Left cardiac atrium (tissue), 4 donors: Measurements from ENCODE around the gene XXYLT1. TPM values are rescaled to one million over a fixed set of nuclear protein-coding genes. Genes with fewer than 3 reads are reported as not detected.
"Not testable (repeated sequence)": the region's sequence is repeated elsewhere in the genome, so short reads cannot be mapped to it uniquely, and the experiment has no call there.

Experiments
- ATAC-seq, 2 donors: fragments of 200-7000 bp; cut with Tn5 transposase; one replicate each; pipeline ENCODE4 v1.9.1; 2020; ENCODE audit warnings: mild to moderate bottlenecking in 2 of 2, moderate library complexity in 2 of 2
- DNase-seq: peaks from one replicate; pipeline ENCODE4 v3.0.0-alpha.2; 2020
- intact Hi-C, 2 donors: fragments of 100-400 bp; cut with DNase I; formaldehyde crosslinking; loops; one replicate each; pipeline versions ENCODE4 v1.14.1 to v1.15.1; 2022 to 2023
- long read RNA-seq: library from polyadenylated mRNA; unstranded; transcript quantifications from one replicate; pipeline ENCODE4 v2.0.0, GENCODE V29; 2021
- total RNA-seq, 2 donors: library from RNA; stranded (reverse); fragmentation: NEBNext Ultra II Directional; extraction: Animal tissue kit (Norgen Biotek cat#: 25700); gene quantifications; one replicate each; pipeline ENCODE4 v1.2.1, GENCODE V29; 2021
- donor health status: DM: no; HTN: yes; CAD: no.
- donor health status: DM: no; HTN: yes; CAD: no; lungs with severe emphysema.
- donor health status: DM: yes; HTN: yes; CAD: no.
- donor health status: Dilated cardiomyopathy.

Gene XXYLT1, protein sequence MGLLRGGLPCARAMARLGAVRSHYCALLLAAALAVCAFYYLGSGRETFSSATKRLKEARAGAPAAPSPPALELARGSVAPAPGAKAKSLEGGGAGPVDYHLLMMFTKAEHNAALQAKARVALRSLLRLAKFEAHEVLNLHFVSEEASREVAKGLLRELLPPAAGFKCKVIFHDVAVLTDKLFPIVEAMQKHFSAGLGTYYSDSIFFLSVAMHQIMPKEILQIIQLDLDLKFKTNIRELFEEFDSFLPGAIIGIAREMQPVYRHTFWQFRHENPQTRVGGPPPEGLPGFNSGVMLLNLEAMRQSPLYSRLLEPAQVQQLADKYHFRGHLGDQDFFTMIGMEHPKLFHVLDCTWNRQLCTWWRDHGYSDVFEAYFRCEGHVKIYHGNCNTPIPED
- total RNA-seq, result 1 to 10 TPM; 4.2 to 8.8 TPM
- long read RNA-seq, transcript XXYLT1-201 (4 exons, 2,727 nt), result major isoform, 7 of 7 reads
- long read RNA-seq, partial matches to known transcripts, result 0 of 7 reads
- long read RNA-seq, other reads (novel, unspliced or antisense), result 0 of 7 reads

- intact Hi-C loops, result loop anchor here in 1 of 2 donors (10.0 kb wide), 1 partner anchor 254 kb away; no protein-coding TSS in a partner anchor
- ATAC-seq (peak; percentile 96 to 98), DNase-seq (peak; percentile 94)
Measured at GRCh38 chr3:195270817-195271409, at the start of gene XXYLT1. Gene XXYLT1 (minus strand): TSS chr3:195271159. CDS start chr3:195271058, 101 bp downstream.

GRCh38 chr3:195319060-195319459 lies 48.1 kb upstream of the XXYLT1 start:
- ATAC-seq, result no peak
- intact Hi-C loops, result no loop called here
- DNase-seq, result no peak

GRCh38 chr3:195312714-195313113 lies 41.8 kb upstream of the XXYLT1 start:
- no peak for ATAC-seq

GRCh38 chr3:195307711-195308110 lies 36.8 kb upstream of the XXYLT1 start:
- intact Hi-C loops, result no loop called here
- ATAC-seq, result no peak
- no peak for DNase-seq

More at GRCh38 chr3:195312714-195313113, 41.8 kb upstream of the XXYLT1 start:
- DNase-seq, result no peak
- intact Hi-C loops, result no loop called here

- no peak for DNase-seq
- intact Hi-C loops, result no loop called here
Measured at GRCh38 chr3:195306369-195306768, 35.4 kb upstream of the XXYLT1 start.

DNA sequence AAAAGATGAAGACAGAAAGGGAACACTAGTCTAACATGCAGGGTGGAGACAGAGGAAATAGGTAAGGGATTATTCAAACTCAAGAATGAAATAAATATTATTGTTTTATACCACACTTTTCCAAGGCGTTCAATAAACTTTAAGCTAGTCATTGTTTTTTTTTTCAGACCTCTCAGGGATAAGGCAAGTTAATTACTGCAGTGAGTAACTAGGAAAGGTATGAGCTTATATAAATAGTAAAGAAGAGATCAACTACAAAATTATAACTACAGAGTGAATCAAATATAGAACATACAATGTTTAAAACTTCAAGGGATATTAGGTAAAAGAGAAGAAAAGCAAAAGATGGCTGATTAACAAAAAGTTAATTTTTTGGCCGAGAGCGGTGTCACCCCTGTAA lies 31.5 kb upstream of the XXYLT1 start:
- ATAC-seq (no peak), DNase-seq (no peak)
- intact Hi-C loops, result no loop called here

More at GRCh38 chr3:195306369-195306768, 35.4 kb upstream of the XXYLT1 start:
- no peak for ATAC-seq

DNA sequence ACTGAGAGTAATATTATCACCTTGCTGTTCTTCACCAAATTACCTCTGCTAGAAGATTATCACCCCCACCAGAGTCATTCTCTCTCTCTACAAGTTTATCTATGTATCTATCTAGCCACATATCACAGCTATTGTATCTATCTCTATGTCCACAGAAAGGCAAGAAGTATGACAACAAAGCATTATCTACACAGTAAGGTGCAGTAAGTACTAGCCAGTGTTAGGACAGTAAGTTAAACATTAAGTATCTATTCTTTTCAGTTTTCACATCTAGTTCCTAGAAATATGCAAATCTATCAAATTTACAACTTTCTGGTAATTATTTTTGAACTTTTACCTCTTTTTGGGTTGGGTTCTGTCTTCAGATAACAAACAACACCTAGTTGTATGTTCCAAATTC lies 26.5 kb upstream of the XXYLT1 start:
- ATAC-seq, result no peak
- DNase-seq, result no peak
- intact Hi-C loops, result no loop called here

DNA sequence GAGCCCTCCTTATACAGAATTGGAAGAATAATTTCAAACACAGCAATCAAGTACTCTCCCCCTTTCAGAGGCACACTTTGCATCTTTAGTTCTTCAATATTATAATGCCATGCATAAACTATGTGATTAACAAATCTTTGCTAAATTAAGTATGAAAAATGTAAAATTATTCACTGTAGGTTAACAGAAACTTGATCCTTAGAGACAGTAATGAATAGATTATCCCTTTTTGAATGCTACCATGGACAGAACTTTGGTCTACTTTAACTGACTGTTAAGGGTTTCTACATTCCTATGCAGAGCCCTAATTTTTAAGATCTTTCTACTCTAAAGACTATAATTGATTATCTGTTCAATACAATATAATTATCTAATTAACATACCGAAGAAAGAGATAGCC lies 25.7 kb upstream of the XXYLT1 start:
- no peak for DNase-seq
- intact Hi-C loops, result no loop called here
- no peak for ATAC-seq

DNA sequence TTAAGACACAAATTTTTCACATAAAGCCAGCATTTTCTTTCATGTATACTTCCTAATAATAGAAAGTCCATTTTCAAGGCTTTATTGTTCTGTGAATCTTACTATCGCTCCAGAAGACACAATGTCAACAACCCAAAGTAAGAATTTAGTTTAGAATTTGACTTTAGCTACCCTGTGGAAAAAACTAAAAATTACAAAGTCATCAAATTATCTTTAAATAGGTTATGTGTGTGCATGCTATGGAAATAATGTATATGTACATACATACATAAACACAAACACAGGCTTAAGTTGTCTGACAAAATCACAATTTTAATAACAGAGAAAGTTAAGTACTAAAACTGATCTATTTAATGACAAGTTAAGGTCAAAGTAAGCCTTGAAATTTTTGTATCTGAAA lies 20.2 kb upstream of the XXYLT1 start:
- DNase-seq (no peak), ATAC-seq (no peak)
- intact Hi-C loops, result no loop called here

GRCh38 chr3:195290643-195291042 lies 19.7 kb upstream of the XXYLT1 start:
- DNase-seq, ATAC-seq, intact Hi-C loops: not testable (repeated sequence)

DNA sequence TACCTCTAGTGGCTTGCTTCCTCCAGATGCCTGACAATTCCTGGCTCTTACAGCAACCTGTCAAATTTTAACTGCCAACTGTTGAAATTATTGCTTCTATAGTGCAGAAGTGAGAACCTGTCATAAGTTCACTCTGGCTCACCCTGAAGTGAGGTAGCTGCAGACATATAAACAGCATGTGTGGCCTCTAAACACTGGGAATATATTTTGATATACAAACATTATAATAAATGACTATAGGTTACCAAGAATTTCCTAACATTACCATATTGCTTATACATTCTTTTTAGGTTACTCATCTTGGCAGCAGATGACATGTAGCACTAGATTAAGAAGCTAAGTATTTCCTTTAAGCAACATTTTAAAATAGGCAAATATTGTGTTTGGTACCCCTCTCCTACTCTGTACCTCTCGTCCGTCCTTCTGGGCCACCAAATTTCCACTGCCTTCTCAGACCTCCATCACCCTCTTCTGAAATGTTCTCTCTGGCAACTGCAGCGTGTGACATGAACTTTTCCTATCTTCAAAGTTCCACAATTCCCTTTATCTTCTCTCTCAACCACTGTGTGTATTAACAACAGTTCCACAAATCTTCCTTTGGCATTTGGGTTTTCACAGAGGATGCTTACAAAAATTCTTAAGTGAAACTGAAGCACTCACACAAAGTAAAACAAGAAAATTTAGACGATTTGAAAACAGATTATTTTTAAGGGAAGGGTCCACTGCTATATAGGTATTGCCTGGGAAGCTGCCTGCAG lies 15.3 kb upstream of the XXYLT1 start:
- intact Hi-C loops, result no loop called here
- DNase-seq (no peak), ATAC-seq (no peak)

- intact Hi-C loops, result no loop called here
- no peak for DNase-seq
- ATAC-seq, result no peak
Measured at GRCh38 chr3:195285372-195285771, 14.4 kb upstream of the XXYLT1 start.

GRCh38 chr3:195284842-195285241 lies 13.9 kb upstream of the XXYLT1 start:
- intact Hi-C loops, result no loop called here
- no peak for ATAC-seq
- DNase-seq, result no peak

DNA sequence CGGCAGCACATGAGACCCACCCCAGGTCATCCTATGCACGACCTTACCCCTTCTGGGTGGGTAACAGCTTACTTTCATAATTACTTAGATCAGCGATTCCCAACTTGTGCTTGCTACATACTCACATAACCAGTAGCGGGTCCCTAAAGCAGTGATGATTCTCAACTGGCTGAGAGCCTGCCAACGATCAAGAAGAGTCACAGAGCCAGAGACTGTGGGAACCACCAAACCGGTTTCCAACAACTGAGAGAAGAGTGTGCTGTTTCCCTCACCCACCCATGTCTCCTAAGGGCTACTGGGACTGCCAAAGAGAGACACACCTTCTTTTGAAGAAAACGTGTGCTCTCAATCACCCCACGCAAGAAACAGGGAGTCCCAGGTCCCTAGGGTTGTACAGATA lies 12.0 kb upstream of the XXYLT1 start:
- no peak for DNase-seq
- intact Hi-C loops, result no loop called here
- no peak for ATAC-seq

- ATAC-seq, result no peak
- no peak for DNase-seq
- intact Hi-C loops, result loop anchor here (2.0 to 10.0 kb wide), 2 partner anchors 248 to 250 kb away; no protein-coding TSS in a partner anchor
Measured at GRCh38 chr3:195274259-195274966, 3.5 kb upstream of the XXYLT1 start.

DNA sequence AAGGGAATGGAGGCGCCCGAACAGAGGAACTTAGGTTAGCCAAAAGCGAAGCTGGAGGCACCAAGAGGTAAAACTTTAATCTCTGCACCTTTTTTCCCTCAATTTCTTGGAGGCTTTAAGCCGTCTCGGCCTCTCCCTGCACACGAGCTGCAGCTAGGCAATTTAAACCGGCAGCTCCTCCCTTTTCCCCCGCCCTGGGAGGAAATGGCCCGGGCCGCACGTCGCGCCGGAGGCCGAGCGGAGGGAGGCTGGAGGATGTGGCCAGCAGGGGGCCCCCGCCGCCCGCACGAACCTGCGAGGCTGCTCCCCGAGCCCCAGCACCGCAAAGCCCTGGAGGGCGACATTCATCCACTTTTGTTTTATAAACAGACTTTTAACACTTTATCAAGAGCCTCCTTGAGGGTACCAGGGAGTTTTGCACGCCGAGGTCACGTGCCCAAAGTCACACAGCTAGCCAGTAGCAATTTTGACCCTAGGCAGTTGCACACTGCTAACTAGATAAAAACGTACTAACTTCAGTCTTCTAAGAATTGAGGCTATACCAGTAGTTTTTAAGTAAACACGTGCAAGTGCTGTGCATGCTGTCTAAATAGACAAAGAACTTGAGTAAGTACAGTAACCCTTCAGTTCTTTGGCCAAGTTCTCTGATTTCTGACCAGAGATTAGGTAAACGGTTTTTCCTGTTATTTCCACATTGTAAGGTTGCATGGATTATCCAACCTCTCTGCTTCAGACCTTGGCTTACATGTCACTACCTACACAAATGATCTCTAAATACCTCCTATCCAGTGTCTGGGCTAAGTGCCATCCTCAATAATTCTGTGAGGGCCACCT lies 668 bp upstream of the XXYLT1 start:
- intact Hi-C loops, result loop anchor here in 1 of 2 donors (10.0 kb wide), 1 partner anchor 253 kb away; no protein-coding TSS in a partner anchor
- peak; percentile 87 to 88 for ATAC-seq
- peak; percentile 90 for DNase-seq

DNA sequence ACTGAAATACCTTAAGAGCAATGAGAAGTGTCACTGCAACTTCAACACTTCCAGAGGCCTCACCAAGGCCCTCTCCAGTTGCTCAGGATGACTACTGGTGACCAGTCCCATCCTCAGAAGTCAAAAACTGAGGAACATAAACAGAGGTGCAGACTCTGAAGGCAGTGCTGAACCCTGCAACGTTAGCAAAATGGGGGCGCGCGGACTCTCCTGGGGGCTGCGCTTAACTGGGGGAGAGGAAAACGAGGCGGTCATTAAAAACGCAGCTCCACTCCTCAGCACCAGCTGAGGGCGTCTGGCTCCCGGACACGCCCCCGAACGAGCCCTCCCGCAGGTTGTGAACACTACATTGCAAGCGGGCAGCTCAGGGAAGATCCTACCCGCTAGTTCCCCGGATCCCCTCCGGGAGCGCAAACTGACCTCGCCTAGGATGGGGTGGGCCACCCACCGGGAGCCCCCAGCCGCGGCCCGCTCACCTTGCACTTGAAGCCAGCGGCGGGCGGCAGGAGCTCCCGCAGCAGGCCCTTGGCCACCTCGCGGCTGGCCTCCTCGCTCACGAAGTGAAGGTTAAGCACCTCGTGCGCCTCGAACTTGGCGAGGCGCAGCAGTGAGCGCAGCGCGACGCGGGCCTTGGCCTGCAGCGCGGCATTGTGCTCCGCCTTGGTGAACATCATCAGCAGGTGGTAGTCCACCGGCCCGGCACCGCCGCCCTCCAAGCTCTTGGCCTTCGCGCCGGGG lies 711 bp downstream of the XXYLT1 start:
- DNase-seq (no peak), ATAC-seq (peak; percentile 9 to 28)
- intact Hi-C loops, result loop anchor here in 1 of 2 donors (10.0 kb wide), 1 partner anchor 255 kb away; no protein-coding TSS in a partner anchor
